GM12875 (cell line): ENCODE measurements around the gene UBE2Q1.

ENCODE experiments used
- H3K4me3 ChIP-seq: one replicate; pipeline ENCODE4 v1.5.1; 2011; ENCODE audit warnings: low read depth, low read length, control low read depth
- CTCF ChIP-seq: IDR thresholded peaks from 2 replicates; pipeline ENCODE4 v1.5.1; 2011; ENCODE audit warnings: low read depth, mild to moderate bottlenecking, control low read depth, inconsistent platforms, low read length, moderate library complexity, borderline replicate concordance; ENCODE audit not compliant: insufficient read depth

The UBE2Q1 gene

DNA sequence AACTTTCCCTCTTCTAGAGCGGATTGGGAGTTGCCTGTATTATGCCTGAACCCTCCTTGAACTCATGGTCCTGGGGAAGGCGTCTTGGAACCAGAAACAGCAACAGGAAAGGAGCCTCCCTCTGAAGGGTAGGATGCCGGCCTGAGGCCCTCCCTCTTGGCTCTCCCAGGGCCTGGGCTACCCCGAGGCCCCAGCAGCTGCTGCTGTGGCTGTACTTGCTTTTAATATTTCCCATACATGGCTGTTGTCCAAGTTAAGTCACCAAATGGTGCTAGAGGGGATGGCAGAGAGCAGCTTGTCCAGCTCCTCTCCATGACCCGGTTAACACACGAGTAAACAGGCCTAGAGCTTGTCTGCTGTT, 19.6 kb upstream of the UBE2Q1 start:
- H3K4me3 ChIP-seq, result no peak overlapping the region
- no peak for TF ChIP-seq CTCF

- no peak for TF ChIP-seq CTCF
- H3K4me3 ChIP-seq, result no peak overlapping the region
Observed at GRCh38 chr1:154577346-154578057, 19.0 kb upstream of the UBE2Q1 start.

DNA sequence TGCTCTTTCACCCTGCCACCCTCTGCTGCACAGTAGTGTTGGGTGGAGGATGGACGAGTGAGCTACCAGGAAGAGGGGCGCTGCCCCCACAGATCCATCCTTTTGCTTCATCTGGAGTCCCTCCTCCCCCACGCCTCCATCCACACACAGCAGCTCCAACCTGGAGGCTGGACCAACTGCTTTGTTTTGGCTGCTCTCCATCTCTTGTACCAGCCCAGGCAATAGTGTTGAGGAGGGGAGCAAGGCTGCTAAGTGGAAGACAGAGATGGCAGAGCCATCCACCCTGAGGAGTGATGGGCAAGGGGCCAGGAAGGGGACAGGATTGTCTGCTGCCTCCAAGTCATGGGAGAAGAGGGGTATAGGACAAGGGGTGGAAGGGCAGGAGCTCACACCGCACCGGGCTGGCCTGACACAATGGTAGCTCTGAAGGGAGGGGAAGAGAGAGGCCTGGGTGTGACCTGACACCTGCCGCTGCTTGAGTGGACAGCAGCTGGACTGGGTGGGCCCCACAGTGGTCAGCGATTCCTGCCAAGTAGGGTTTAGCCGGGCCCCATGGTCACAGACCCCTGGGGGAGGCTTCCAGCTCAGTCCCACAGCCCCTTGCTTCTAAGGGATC, 17.6 kb upstream of the UBE2Q1 start:
- no peak for TF ChIP-seq CTCF
- H3K4me3 ChIP-seq, result no peak overlapping the region

DNA sequence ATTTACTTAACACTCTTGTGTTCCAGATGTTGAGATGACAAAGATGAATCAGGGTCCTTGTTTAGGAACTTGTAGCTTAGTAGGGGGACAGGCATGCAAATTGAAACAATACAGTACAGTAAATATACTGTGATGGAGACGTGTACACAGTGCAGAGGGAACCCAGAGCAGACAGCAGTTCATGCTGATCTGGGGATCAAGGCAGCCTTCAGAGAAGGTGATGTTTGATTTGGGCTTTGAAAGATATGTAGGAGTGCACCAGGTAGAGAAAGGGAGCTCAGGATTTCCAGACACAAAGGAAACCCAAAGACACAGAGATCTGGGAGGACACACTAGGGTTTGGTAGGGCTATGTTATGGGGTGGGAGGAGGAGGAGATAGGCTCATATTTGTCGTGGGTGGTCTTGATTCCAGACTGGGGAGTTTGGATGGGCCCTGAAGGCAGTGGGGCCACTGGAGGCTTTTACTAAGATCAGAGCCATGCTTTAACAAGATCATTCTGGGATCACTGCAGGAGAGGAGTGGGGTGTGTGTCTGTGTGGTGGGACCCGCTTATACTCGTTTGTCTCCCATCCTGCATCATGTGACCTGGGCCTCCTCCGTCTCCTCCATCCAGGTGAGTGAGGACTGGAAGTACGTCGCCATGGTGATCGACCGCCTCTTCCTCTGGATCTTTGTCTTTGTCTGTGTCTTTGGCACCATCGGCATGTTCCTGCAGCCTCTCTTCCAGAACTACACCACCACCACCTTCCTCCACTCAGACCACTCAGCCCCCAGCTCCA, 16.9 kb upstream of the UBE2Q1 start:
- H3K4me3 ChIP-seq, result no peak overlapping the region
- TF ChIP-seq CTCF, result no peak

GRCh38 chr1:154574716-154575115, 16.3 kb upstream of the UBE2Q1 start:
- TF ChIP-seq CTCF, result no peak
- no peak overlapping the region for H3K4me3 ChIP-seq

DNA sequence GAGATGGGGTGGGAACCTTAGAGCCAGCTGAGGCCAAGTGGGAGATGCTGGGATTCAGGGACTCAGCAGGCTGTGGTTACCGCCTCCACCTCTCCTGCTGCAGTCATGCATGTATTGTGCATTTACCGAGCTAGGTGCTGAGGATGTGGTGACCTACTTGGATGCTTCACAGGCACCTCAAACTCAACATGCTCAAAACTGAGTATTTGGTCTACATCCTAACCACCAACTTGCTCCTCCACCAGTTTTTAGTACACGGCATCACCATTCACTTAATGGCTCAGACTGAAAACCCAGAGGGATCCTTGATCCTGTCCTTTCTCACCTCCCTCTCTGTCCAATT, 14.7 kb upstream of the UBE2Q1 start:
- no peak overlapping the region for H3K4me3 ChIP-seq
- TF ChIP-seq CTCF, result no peak
